ENCODE data around the gene UBE3B. TPM values are rescaled to one million over a fixed set of nuclear protein-coding genes. Genes with fewer than 3 reads are reported as not detected.

Gene UBE3B
- total RNA-seq, 5 donors from 2014 or later (not counting 1 experiment from before 2014, with no cell fraction given) = 34.4 to 49.9 (median 43.5) TPM

DNA sequence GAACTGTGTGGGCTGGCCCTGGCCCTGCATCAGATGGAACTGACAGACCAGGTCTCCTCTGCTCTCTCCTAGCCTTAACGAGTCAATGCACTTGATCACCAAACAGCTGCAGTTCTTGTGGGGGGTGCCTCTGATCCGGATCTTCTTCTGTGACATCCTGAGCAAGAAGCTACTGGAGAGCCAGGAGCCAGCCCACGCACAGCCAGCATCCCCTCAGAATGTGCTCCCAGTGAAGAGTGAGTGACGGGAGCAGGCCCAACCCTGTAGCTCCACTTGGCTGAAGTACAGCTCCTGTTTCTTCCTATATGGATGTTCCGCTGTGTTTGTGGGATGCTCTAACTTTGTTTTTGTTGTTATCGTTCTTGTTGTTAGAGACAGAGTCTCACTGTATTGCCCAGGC, 23.9 kb downstream of the UBE3B start:
- DNase-seq (no peak), ATAC-seq (replicated peaks in 1 of 4) (no peak)
- Mint-ChIP-seq H3K4me1 (no peaks in the 10 kb centered on the region), H3K27me3 (no peaks in the 10 kb centered on the region), H3K36me3 (peaks cover 71% of the 10 kb centered on the region), H3K4me3 (no peak overlapping the region), H3K27ac (no peak overlapping the region), H3K9me3 (no peaks in the 10 kb centered on the region)
- no peaks in the 10 kb centered on the region for H3K27me3 ChIP-seq (replicated peaks in 1 of 2; ENCODE audit: control insufficient read depth in 2 of 2, extremely low read depth in 1 of 2, insufficient read depth in 2 of 2, low read length in 1 of 2)
- H3K4me1 ChIP-seq (ENCODE audit: control insufficient read depth in 1 of 2, extremely low read depth in 1 of 2, insufficient read depth in 2 of 2, low read length in 2 of 2) = no peaks in the 10 kb centered on the region
- WGBS (ENCODE audit: insufficient coverage) = 100% methylated on average over 3 of the region's 6 CpGs
- CTCF ChIA-PET = interaction anchor here in 1 of 2 donors (0.6 kb wide), 1 partner anchor 59 kb away, joined by 7 read pairs; no protein-coding TSS in a partner anchor
- POLR2A ChIA-PET = no interaction called here
- no peaks in the 10 kb centered on the region for H3K9me3 ChIP-seq
- no peak overlapping the region for H3K4me3 ChIP-seq (ENCODE audit: control insufficient read depth in 1 of 2, extremely low read depth in 1 of 2, low read length in 1 of 2)
- no peak overlapping the region for H3K27ac ChIP-seq (ENCODE audit: low read length)
- peaks cover 24 to 87% of the 10 kb centered on the region in 2 donors for H3K36me3 ChIP-seq (ENCODE audit: control insufficient read depth in 2 of 2, extremely low read depth in 1 of 2, insufficient read depth in 1 of 2, low read length in 1 of 2)

DNA sequence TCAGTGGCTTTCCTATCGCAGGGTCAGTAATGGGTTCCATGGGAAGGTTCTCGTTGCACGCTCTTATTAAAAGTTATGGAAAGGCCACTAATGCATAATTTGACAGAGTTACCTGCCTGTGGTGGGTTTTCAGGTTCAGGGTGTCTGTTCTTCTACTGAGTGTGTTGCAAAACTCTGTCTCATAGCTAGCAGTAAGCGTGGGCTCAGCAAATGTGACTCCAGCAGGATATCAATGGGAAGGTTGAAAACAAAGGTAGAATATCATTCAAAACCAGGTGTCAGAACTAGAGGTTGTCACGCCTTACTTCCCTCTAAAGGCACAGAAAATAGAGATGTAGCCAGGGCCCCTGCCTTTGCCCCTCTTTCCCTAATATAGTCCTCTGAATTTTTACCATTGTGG, 24.9 kb downstream of the UBE3B start:
- Histone ChIP-seq H3K4me1 (ENCODE audit: control insufficient read depth in 1 of 2, extremely low read depth in 1 of 2, insufficient read depth in 2 of 2, low read length in 2 of 2) (no peaks in the 10 kb centered on the region), H3K36me3 (ENCODE audit: control insufficient read depth in 2 of 2, extremely low read depth in 1 of 2, insufficient read depth in 1 of 2, low read length in 1 of 2) (peaks cover 31 to 93% of the 10 kb centered on the region in 2 donors), H3K27ac (ENCODE audit: low read length) (no peak overlapping the region), H3K27me3 (replicated peaks in 1 of 2; ENCODE audit: control insufficient read depth in 2 of 2, extremely low read depth in 1 of 2, insufficient read depth in 2 of 2, low read length in 1 of 2) (no peaks in the 10 kb centered on the region), H3K4me3 (ENCODE audit: control insufficient read depth in 1 of 2, extremely low read depth in 1 of 2, low read length in 1 of 2) (no peak overlapping the region), H3K9me3 (no peaks in the 10 kb centered on the region)
- Mint-ChIP-seq H3K4me1 (no peaks in the 10 kb centered on the region), H3K4me3 (no peak overlapping the region), H3K9me3 (no peaks in the 10 kb centered on the region), H3K36me3 (peaks cover 66% of the 10 kb centered on the region), H3K27ac (no peak overlapping the region), H3K27me3 (no peaks in the 10 kb centered on the region)
- CTCF ChIA-PET = interaction anchor here in 1 of 2 donors (0.5 kb wide), 1 partner anchor 100 kb away, joined by 3 read pairs; no protein-coding TSS in a partner anchor
- ATAC-seq (replicated peaks in 1 of 4) = no peak
- WGBS (ENCODE audit: insufficient coverage) = 93% methylated on average over 3 of the region's 5 CpGs
- POLR2A ChIA-PET = no interaction called here
- DNase-seq = no peak

DNA sequence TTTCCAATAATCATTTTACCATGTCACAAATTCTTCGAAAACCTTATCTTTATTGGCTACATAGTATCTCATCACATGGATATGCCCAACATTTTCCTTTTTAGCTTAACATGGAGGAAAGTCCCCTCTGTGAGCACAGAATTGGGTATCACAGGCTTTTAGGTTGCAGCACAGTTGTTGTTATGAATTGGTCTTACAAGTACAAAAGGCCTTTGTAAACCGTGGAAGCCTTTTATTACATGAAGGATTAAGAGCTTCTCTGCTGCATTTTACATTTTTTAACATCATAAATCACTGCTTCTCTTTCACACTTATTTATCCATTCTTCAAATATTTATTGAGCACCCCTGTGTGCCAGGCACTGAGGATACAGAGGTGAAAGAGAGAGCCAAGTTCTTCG, 26.2 kb downstream of the UBE3B start:
- H3K36me3 ChIP-seq (ENCODE audit: control insufficient read depth in 2 of 2, extremely low read depth in 1 of 2, insufficient read depth in 1 of 2, low read length in 1 of 2) = peaks cover 33 to 93% of the 10 kb centered on the region in 2 donors
- ChIA-PET POLR2A (no interaction called here), CTCF (no interaction called here)
- ATAC-seq (replicated peaks in 1 of 4) (no peak), DNase-seq (no peak)
- WGBS (ENCODE audit: insufficient coverage) = 100% methylated on average over 1 of the region's 3 CpGs
- Mint-ChIP-seq H3K9me3 (no peaks in the 10 kb centered on the region), H3K4me1 (no peaks in the 10 kb centered on the region), H3K36me3 (peaks cover 64% of the 10 kb centered on the region), H3K27me3 (no peaks in the 10 kb centered on the region), H3K4me3 (no peak overlapping the region), H3K27ac (no peak overlapping the region)
- H3K4me1 ChIP-seq (ENCODE audit: control insufficient read depth in 1 of 2, extremely low read depth in 1 of 2, insufficient read depth in 2 of 2, low read length in 2 of 2) = no peaks in the 10 kb centered on the region
- no peaks in the 10 kb centered on the region for H3K27me3 ChIP-seq (replicated peaks in 1 of 2; ENCODE audit: control insufficient read depth in 2 of 2, extremely low read depth in 1 of 2, insufficient read depth in 2 of 2, low read length in 1 of 2)
- no peak overlapping the region for H3K27ac ChIP-seq (ENCODE audit: low read length)
- H3K4me3 ChIP-seq (ENCODE audit: control insufficient read depth in 1 of 2, extremely low read depth in 1 of 2, low read length in 1 of 2) = no peak overlapping the region
- H3K9me3 ChIP-seq = no peaks in the 10 kb centered on the region

DNA sequence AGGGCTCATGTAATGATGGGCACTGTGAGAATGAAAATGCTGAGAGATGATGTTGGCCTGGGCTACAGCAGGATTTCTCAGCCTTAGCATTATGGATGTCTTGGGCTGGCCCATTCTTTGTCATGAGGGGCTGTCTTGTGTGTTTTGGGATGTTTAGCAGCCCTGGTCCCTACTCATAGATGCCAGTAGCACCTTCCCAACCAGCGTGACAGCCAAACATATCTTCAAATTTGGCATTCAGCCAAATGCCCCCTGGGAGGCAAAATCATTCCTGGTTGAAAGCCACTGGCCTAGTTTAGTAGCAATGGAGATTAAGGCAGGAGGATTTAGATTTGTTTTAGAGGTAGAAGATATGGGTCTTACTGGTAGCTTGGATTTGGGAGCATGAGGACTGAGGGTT, 26.6 kb downstream of the UBE3B start:
- ATAC-seq (replicated peaks in 1 of 4) (no peak), DNase-seq (no peak)
- no peak overlapping the region for H3K27ac Mint-ChIP-seq
- H3K27me3 ChIP-seq (replicated peaks in 1 of 2; ENCODE audit: control insufficient read depth in 2 of 2, extremely low read depth in 1 of 2, insufficient read depth in 2 of 2, low read length in 1 of 2) = no peaks in the 10 kb centered on the region
- WGBS (ENCODE audit: insufficient coverage) = no CpG with 5 or more reads among the region's 1 CpG
- H3K4me3 ChIP-seq (ENCODE audit: control insufficient read depth in 1 of 2, extremely low read depth in 1 of 2, low read length in 1 of 2) = no peak overlapping the region
- H3K9me3 ChIP-seq = no peaks in the 10 kb centered on the region
- H3K36me3 Mint-ChIP-seq = peaks cover 61% of the 10 kb centered on the region
- H3K4me1 Mint-ChIP-seq = no peaks in the 10 kb centered on the region
- no peaks in the 10 kb centered on the region for H3K4me1 ChIP-seq (ENCODE audit: control insufficient read depth in 1 of 2, extremely low read depth in 1 of 2, insufficient read depth in 2 of 2, low read length in 2 of 2)
- no peaks in the 10 kb centered on the region for H3K9me3 Mint-ChIP-seq
- CTCF ChIA-PET = no interaction called here
- H3K4me3 Mint-ChIP-seq = no peak overlapping the region
- H3K27ac ChIP-seq (ENCODE audit: low read length) = no peak overlapping the region
- H3K27me3 Mint-ChIP-seq = no peaks in the 10 kb centered on the region
- POLR2A ChIA-PET = interaction anchor here in 1 of 2 donors (0.7 kb wide), 1 partner anchor 19 kb away, joined by 4 read pairs; no protein-coding TSS in a partner anchor
- H3K36me3 ChIP-seq (ENCODE audit: control insufficient read depth in 2 of 2, extremely low read depth in 1 of 2, insufficient read depth in 1 of 2, low read length in 1 of 2) = peaks cover 33 to 93% of the 10 kb centered on the region in 2 donors

DNA sequence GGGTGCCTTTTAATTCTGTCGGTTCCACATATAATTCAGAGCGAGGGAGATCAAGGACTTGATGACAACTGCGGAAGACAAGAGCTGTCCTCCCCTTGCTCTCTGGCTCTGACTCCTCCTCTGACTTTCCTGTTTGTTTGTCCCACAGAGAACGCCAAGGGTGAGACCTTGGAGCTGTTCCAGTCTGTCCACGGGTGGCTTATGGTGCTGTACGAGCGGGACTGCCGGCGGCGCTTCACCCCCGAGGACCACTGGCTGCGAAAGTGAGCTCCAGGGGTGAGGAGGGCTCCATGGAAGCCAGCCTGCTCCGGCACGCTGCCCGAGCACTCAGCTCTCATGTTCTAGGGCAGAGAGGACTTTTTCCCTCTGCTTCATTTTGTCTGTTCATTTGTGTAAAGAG, 32.8 kb downstream of the UBE3B start:
- Mint-ChIP-seq H3K27ac (no peak overlapping the region), H3K36me3 (peaks cover 64% of the 10 kb centered on the region)
- 96% methylated on average over 12 of the region's 15 CpGs for WGBS (ENCODE audit: insufficient coverage)

DNA sequence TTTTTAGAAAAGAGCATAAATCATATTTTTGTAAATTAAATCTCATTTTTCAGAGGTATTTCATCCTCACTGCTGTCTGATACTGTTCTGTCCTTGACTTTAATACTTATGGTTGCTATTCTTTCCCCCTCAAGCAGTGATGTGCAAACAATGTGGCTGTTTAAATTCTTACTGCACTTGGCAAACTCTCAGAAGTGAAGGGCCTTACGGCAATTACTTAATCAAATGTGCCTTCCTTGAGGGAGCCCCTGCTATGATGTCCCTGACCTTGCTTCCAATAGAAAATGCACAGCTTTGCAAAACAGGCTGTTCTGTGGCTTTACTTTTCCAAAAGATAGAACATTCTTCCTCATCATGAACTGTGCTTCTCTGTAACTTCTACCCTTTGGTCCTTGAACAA, 35.2 kb downstream of the UBE3B start:
- Histone ChIP-seq H3K36me3 (ENCODE audit: control insufficient read depth in 2 of 2, extremely low read depth in 1 of 2, insufficient read depth in 1 of 2, low read length in 1 of 2) (peaks cover 40 to 84% of the 10 kb centered on the region in 2 donors), H3K27ac (ENCODE audit: low read length) (no peak overlapping the region), H3K4me1 (ENCODE audit: control insufficient read depth in 1 of 2, extremely low read depth in 1 of 2, insufficient read depth in 2 of 2, low read length in 2 of 2) (no peaks in the 10 kb centered on the region), H3K9me3 (no peaks in the 10 kb centered on the region), H3K27me3 (replicated peaks in 1 of 2; ENCODE audit: control insufficient read depth in 2 of 2, extremely low read depth in 1 of 2, insufficient read depth in 2 of 2, low read length in 1 of 2) (no peaks in the 10 kb centered on the region), H3K4me3 (ENCODE audit: control insufficient read depth in 1 of 2, extremely low read depth in 1 of 2, low read length in 1 of 2) (no peak overlapping the region)
- H3K4me1 Mint-ChIP-seq = no peaks in the 10 kb centered on the region
- ATAC-seq (replicated peaks in 1 of 4) = no peak
- H3K4me3 Mint-ChIP-seq = no peak overlapping the region
- no peaks in the 10 kb centered on the region for H3K27me3 Mint-ChIP-seq
- H3K27ac Mint-ChIP-seq = no peak overlapping the region
- WGBS (ENCODE audit: insufficient coverage) = 100% methylated on average over 1 of the region's 1 CpG
- POLR2A ChIA-PET = no interaction called here
- H3K36me3 Mint-ChIP-seq = peaks cover 73% of the 10 kb centered on the region
- CTCF ChIA-PET = no interaction called here
- H3K9me3 Mint-ChIP-seq = no peaks in the 10 kb centered on the region
- no peak for DNase-seq

More for the DNA sequence above, 32.8 kb downstream of the UBE3B start:
- no peak overlapping the region for H3K4me3 Mint-ChIP-seq
- H3K4me1 ChIP-seq (ENCODE audit: control insufficient read depth in 1 of 2, extremely low read depth in 1 of 2, insufficient read depth in 2 of 2, low read length in 2 of 2) = no peaks in the 10 kb centered on the region
- peaks cover 43 to 91% of the 10 kb centered on the region in 2 donors for H3K36me3 ChIP-seq (ENCODE audit: control insufficient read depth in 2 of 2, extremely low read depth in 1 of 2, insufficient read depth in 1 of 2, low read length in 1 of 2)
- H3K4me3 ChIP-seq (ENCODE audit: control insufficient read depth in 1 of 2, extremely low read depth in 1 of 2, low read length in 1 of 2) = no peak overlapping the region
- CTCF ChIA-PET = no interaction called here
- ATAC-seq (replicated peaks in 1 of 4) = no peak
- H3K27me3 Mint-ChIP-seq = no peaks in the 10 kb centered on the region
- H3K27ac ChIP-seq (ENCODE audit: low read length) = no peak overlapping the region
- H3K4me1 Mint-ChIP-seq = no peaks in the 10 kb centered on the region
- no peak for DNase-seq
- no peaks in the 10 kb centered on the region for H3K9me3 ChIP-seq
- POLR2A ChIA-PET = no interaction called here
- H3K9me3 Mint-ChIP-seq = no peaks in the 10 kb centered on the region
- H3K27me3 ChIP-seq (replicated peaks in 1 of 2; ENCODE audit: control insufficient read depth in 2 of 2, extremely low read depth in 1 of 2, insufficient read depth in 2 of 2, low read length in 1 of 2) = no peaks in the 10 kb centered on the region

DNA sequence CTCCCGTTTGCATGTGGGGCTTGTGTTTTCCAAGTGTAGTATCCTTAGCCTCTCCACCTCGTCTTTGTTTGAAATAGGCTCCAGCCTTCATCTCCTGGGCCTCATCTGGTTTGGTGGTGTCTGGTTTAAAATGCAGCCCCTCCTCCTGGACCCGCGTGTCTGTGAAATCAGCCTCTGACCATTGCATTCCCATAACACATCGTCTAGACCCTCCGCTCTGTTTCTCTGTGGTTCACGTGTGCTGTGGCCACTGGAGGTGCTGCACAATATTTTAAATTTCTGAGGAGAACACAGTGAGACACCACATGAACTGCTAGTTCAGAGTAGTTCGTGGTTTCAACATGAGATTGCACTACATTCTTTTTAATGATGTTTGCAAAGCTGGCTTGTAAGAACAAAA, 35.6 kb downstream of the UBE3B start:
- Mint-ChIP-seq H3K9me3 (no peaks in the 10 kb centered on the region), H3K27me3 (no peaks in the 10 kb centered on the region), H3K36me3 (peaks cover 73% of the 10 kb centered on the region), H3K27ac (no peak overlapping the region), H3K4me1 (no peaks in the 10 kb centered on the region), H3K4me3 (no peak overlapping the region)
- DNase-seq = no peak
- ATAC-seq (replicated peaks in 1 of 4) = no peak
- H3K4me1 ChIP-seq (ENCODE audit: control insufficient read depth in 1 of 2, extremely low read depth in 1 of 2, insufficient read depth in 2 of 2, low read length in 2 of 2) = no peaks in the 10 kb centered on the region
- H3K4me3 ChIP-seq (ENCODE audit: control insufficient read depth in 1 of 2, extremely low read depth in 1 of 2, low read length in 1 of 2) = no peak overlapping the region
- ChIA-PET POLR2A (no interaction called here), CTCF (no interaction called here)
- no peaks in the 10 kb centered on the region for H3K9me3 ChIP-seq
- H3K27me3 ChIP-seq (replicated peaks in 1 of 2; ENCODE audit: control insufficient read depth in 2 of 2, extremely low read depth in 1 of 2, insufficient read depth in 2 of 2, low read length in 1 of 2) = no peaks in the 10 kb centered on the region
- WGBS (ENCODE audit: insufficient coverage) = 98% methylated on average over 5 of the region's 8 CpGs
- H3K27ac ChIP-seq (ENCODE audit: low read length) = no peak overlapping the region
- H3K36me3 ChIP-seq (ENCODE audit: control insufficient read depth in 2 of 2, extremely low read depth in 1 of 2, insufficient read depth in 1 of 2, low read length in 1 of 2) = peaks cover 38 to 84% of the 10 kb centered on the region in 2 donors
